Kidney (tissue), 14 donors: ENCODE results near the gene FAM83G. TPM values are rescaled to one million over a fixed set of nuclear protein-coding genes. Genes with fewer than 3 reads are reported as not detected.

Experiments
- DNase-seq, 5 donors: peaks; one replicate each; pipeline ENCODE4 v3.0.0-alpha.2; 2013 to 2020
- FAIRE-seq: peaks from 2 replicates; lab custom pipeline; 2012; peaks lifted over from hg19 to GRCh38; lab: Jason Lieb, UNC
- H3K27ac ChIP-seq, 2 donors: one replicate each; pipeline ENCODE4 v1.7.0; 2013; ENCODE audit warnings: low read depth in 2 of 2, low read length in 2 of 2, inconsistent platforms in 1 of 2
- H3K27me3 ChIP-seq: one replicate; pipeline ENCODE4 v1.7.1; 2013; ENCODE audit warnings: low read length, inconsistent platforms; ENCODE audit not compliant: control insufficient read depth, insufficient read depth
- H3K36me3 ChIP-seq, 3 donors: one replicate each; pipeline versions ENCODE4 v1.7.0 to v1.7.1; 2013; ENCODE audit warnings: low read length in 3 of 3, control low read depth in 1 of 3, inconsistent platforms in 1 of 3; ENCODE audit not compliant: insufficient read depth in 3 of 3, control insufficient read depth in 2 of 3
- H3K4me1 ChIP-seq, 3 donors: one replicate each; pipeline versions ENCODE4 v1.7.0 to v1.7.1; 2013; ENCODE audit warnings: low read length in 3 of 3, inconsistent platforms in 1 of 3, low read depth in 1 of 3; ENCODE audit not compliant: control insufficient read depth in 2 of 3, insufficient read depth in 2 of 3
- H3K4me3 ChIP-seq, 3 donors: one replicate each; pipeline versions ENCODE4 v1.7.0 to v1.8.1; 2013; ENCODE audit warnings: low read length in 3 of 3, control low read depth in 1 of 3, inconsistent platforms in 1 of 3
- H3K9ac ChIP-seq, 3 donors: one replicate each; pipeline versions ENCODE4 v1.7.0 to v1.7.1; 2013; ENCODE audit warnings: low read length in 3 of 3, control low read depth in 1 of 3, inconsistent platforms in 1 of 3
- H3K9me3 ChIP-seq, 3 donors: one replicate each; pipeline versions ENCODE4 v1.7.0 to v1.7.1; 2013; ENCODE audit warnings: low read length in 3 of 3, control low read depth in 1 of 3, inconsistent platforms in 1 of 3; ENCODE audit not compliant: control insufficient read depth in 2 of 3, insufficient read depth in 1 of 3
- intact Hi-C: fragments of 100-400 bp; cut with DNase I; formaldehyde crosslinking; loops from one replicate; pipeline ENCODE4 v1.11.1; 2022
- polyA plus RNA-seq: library from polyadenylated mRNA; stranded (reverse); fragments of 350-450 nt; fragmentation: Illumina TruSeq; extraction: RNeasy Lipid Tissue Mini Kit (QIAGEN cat#74804); gene quantifications from one replicate; pipeline ENCODE4 v1.2.3, GENCODE V29; 2014; ENCODE audit warnings: low read depth, low replicate concordance; ENCODE audit not compliant: insufficient read depth
- total RNA-seq: library from RNA; stranded (reverse); fragmentation: NEBNext Ultra II Directional; extraction: Animal tissue kit (Norgen Biotek cat#: 25700); gene quantifications from one replicate; pipeline ENCODE4 v1.2.1, GENCODE V29; 2021
- TF ChIP-seq, protein P1 (sequence below): IDR thresholded peaks from 3 replicates; pipeline ENCODE4 v1.5.1; 2012; ENCODE audit warnings: mild to moderate bottlenecking, moderate library complexity, borderline replicate concordance; ENCODE audit not compliant: insufficient read depth; ENCODE audit errors: extremely low read depth
- donor health status: control.
- donor health status: control.
- donor health status: control.
- donor health status: control.
- donor health status: control.
- donor health status: DM: yes; HTN: yes; CAD: no.
- donor health status: Normal renal cell carcinoma (clear cell type).

FAM83G gene
- total and polyA plus RNA-seq, 2 donors from 2014 or later = 4.9 to 8.0 TPM

DNA sequence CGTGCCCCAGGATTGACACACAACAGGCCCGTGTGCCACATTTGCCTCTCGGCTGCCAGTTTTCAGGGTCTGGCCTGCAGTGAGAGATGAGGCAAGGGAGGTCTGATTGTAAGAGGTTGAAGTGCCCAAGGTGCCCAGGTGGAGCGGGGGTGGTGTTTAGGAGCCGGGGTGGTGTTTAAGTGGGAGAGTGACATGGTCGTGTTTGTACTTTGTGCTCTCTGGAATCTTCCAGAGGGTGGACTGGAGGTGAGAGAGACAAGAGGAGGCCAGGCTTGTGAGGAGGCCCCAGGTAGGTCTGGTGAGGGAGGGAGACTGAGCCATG, 42.1 kb downstream of the FAM83G start:
- Histone ChIP-seq H3K4me3 (no peak overlapping the region), H3K9ac (no peak overlapping the region), H3K27me3 (no peaks in the 10 kb centered on the region), H3K9me3 (no peaks in the 10 kb centered on the region), H3K27ac (no peak overlapping the region), H3K36me3 (peaks cover 0 to 6% (median 2%) of the 10 kb centered on the region in 3 donors), H3K4me1 (no peaks in the 10 kb centered on the region)
- intact Hi-C loops = no loop called here
- DNase-seq = no peak
- FAIRE-seq = no peak
- TF ChIP-seq, protein P1, sequence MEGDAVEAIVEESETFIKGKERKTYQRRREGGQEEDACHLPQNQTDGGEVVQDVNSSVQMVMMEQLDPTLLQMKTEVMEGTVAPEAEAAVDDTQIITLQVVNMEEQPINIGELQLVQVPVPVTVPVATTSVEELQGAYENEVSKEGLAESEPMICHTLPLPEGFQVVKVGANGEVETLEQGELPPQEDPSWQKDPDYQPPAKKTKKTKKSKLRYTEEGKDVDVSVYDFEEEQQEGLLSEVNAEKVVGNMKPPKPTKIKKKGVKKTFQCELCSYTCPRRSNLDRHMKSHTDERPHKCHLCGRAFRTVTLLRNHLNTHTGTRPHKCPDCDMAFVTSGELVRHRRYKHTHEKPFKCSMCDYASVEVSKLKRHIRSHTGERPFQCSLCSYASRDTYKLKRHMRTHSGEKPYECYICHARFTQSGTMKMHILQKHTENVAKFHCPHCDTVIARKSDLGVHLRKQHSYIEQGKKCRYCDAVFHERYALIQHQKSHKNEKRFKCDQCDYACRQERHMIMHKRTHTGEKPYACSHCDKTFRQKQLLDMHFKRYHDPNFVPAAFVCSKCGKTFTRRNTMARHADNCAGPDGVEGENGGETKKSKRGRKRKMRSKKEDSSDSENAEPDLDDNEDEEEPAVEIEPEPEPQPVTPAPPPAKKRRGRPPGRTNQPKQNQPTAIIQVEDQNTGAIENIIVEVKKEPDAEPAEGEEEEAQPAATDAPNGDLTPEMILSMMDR = no peak

DNA sequence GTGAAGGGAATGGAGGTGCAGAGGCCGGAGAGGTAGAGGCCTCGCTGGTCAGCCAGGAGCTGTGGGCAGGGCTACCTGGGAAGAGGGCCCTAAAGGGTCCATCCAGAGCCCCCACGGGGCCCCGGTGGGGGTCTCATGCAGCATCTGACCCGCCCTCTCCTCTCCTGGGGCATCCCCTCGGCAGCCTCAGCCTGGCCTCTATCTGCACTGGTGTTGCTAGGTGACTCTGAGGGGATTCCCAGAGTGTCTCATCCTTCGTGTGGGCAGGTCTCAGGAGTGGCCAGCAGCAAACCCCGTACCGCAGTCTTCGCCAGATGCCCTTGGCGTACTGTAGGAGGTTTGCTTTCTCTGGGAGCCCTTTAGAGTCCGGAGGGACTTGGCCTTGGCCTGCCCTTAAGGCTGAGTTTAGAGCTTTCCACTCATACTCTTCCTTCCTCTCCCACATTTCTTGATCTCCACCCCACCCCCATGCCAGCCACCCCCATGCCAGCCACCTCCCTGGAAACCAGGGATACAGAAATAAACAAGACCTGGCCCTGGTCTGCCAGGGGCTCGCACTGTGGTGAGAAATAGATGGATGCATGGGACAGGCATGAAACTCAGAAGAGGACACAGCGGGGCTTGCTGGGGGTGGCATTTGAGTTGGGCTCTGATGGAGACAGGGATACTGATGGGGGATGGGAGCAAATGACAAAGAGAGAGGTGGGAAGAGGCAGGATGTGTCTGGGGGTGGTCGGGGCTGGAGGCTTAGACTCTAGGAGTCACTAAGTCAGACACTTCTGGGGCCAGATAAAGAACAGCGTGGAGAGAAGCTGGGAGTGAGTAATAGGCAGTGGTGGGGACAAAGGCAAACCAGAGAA, 42.7 kb downstream of the FAM83G start:
- Histone ChIP-seq H3K9ac (no peak overlapping the region), H3K36me3 (peaks cover 0 to 6% (median 2%) of the 10 kb centered on the region in 3 donors), H3K27me3 (no peaks in the 10 kb centered on the region), H3K9me3 (no peaks in the 10 kb centered on the region), H3K4me1 (no peaks in the 10 kb centered on the region), H3K27ac (no peak overlapping the region), H3K4me3 (no peak overlapping the region)
- DNase-seq (peak in 2 of 5 donors; percentile 45 to 67), FAIRE-seq (no peak)
- TF ChIP-seq, protein P1 = no peak
- intact Hi-C loops = no loop called here

DNA sequence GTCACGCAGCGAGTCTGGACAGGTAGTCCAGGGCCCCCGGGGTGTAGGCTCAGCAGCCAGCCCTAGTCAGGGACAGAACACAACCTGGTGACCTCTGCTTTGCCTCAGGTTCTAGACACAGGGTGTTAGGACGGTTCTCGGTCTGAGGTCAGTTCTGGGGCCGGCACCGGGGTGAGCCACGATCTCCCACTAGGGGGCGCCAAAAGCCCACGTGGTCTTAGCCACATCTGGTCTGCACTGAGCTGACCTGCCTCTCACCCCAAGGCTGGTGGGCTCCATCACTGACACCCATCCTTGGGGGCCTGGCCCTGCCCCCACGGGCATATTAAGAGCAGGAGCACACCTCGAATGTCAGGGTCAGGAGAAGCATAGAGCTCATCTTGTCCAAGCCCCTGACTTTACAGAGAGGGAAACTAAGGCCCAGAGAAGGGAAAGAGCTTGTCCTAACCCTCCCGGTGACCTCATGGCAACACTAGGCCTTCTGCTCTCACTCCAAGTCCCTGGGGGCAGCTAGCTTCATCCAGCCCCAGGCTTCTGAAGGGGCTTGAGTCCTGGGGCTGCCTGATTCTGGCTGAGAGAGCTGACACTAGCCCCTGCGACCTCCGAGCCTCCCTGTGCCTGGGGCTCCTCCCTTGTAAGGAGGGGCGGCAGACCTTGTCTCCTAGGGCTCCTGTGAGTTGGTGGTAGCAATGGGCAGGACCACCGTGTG, 43.6 kb downstream of the FAM83G start:
- Histone ChIP-seq H3K4me1 (no peaks in the 10 kb centered on the region), H3K9ac (no peak overlapping the region), H3K9me3 (no peaks in the 10 kb centered on the region), H3K27ac (no peak overlapping the region), H3K36me3 (peaks cover 0 to 6% (median 2%) of the 10 kb centered on the region in 3 donors), H3K27me3 (no peaks in the 10 kb centered on the region), H3K4me3 (no peak overlapping the region)
- FAIRE-seq (no peak), DNase-seq (peak; percentile 73 to 90 (median 83))
- intact Hi-C loops = no loop called here
- TF ChIP-seq, protein P1 = peak; percentile 85
